ENCODE results near the gene NME4.

DNA sequence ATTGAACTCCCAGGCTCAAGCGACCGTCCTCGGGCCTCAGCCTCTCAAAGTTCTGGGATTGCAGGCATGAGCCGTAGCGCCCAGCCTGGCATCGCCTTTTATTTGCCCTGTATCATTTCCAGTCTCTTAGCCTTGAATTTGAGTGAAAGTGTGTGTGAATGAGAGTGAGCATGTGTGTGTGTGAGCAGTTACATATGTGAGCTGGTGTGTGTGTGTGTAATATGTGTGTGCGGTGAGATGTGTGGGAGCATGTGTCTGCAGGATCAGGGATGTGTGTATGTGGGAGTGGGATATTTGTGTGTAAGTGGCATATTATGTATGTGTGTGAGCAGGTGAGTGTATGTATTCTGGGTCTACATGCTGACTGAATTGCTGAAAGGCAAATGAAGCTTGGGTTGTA is 33.9 kb downstream of the NME4 start:
- TF ChIP-seq POLR2A (IDR thresholded peaks at IDR 0.05; ENCODE audit: low read depth) (no peak), POLR2AphosphoS5 (IDR thresholded peaks at IDR 0.05) (no peak), EP300 (IDR thresholded peaks at IDR 0.05) (no peak)
- TF ChIP-seq, protein P1, sequence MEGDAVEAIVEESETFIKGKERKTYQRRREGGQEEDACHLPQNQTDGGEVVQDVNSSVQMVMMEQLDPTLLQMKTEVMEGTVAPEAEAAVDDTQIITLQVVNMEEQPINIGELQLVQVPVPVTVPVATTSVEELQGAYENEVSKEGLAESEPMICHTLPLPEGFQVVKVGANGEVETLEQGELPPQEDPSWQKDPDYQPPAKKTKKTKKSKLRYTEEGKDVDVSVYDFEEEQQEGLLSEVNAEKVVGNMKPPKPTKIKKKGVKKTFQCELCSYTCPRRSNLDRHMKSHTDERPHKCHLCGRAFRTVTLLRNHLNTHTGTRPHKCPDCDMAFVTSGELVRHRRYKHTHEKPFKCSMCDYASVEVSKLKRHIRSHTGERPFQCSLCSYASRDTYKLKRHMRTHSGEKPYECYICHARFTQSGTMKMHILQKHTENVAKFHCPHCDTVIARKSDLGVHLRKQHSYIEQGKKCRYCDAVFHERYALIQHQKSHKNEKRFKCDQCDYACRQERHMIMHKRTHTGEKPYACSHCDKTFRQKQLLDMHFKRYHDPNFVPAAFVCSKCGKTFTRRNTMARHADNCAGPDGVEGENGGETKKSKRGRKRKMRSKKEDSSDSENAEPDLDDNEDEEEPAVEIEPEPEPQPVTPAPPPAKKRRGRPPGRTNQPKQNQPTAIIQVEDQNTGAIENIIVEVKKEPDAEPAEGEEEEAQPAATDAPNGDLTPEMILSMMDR (IDR thresholded peaks at IDR 0.05), result no peak

Data from esophagus muscularis mucosa (tissue), 4 donors.